Measurements from ENCODE around the gene INF2. TPM values are rescaled to one million over a fixed set of nuclear protein-coding genes. Genes with fewer than 3 reads are reported as not detected.

Gene INF2
- total and polyA plus RNA-seq, 2 experiments from 2014 or later: 36.7 to 75.5 TPM

DNA sequence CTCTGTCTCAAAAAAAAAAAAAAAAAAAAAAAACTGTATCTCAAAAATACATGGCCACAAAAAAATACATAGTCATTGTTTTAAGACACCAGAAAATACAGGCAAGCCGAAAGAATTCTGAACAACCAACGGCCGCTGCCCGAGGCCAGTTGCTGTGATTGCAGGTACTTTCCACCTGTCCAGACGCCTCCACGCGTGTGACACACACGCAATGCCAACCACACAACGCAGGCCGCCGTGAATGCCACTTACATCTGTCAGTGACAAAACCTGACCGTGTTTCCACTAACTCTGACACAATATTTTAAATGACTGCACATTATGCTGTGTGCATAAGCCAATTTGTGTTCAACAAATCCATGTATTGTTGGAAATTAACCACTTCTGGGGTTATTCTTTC, 22.4 kb upstream of the INF2 start:
- H3K4me2 ChIP-seq: no peak overlapping the region
- H3F3A ChIP-seq (replicated peaks; ENCODE audit: low read depth): no peaks in the 10 kb centered on the region
- Mint-ChIP-seq H3K4me3 (no peak overlapping the region), H3K9me3 (no peaks in the 10 kb centered on the region; the same call in 2 of the 3 replicates), H3K36me3 (ENCODE audit: low read depth) (no peaks in the 10 kb centered on the region), H3K27ac (no peak overlapping the region), H3K27me3 (ENCODE audit: insufficient read depth, low read depth, poor library complexity) (peaks cover 9% of the 10 kb centered on the region), H3K4me1 (peaks cover 11% of the 10 kb centered on the region)
- no peaks in the 10 kb centered on the region for H3K79me2 ChIP-seq (replicated peaks; ENCODE audit: insufficient read depth)
- no peak overlapping the region for H3K4me3 ChIP-seq
- no peak overlapping the region for H3K27ac ChIP-seq (ENCODE audit: low read depth)
- H3K4me1 ChIP-seq (ENCODE audit: insufficient read depth): peaks cover 10% of the 10 kb centered on the region; the same call in 1 of the 2 replicates
- DNase-seq (ENCODE audit: low spot score): no peak
- TF ChIP-seq CREB1 (CRISPR knock-in tag; IDR thresholded peaks at IDR 0.05; ENCODE audit: low read depth): no peak
- TF ChIP-seq POLR2AphosphoS5 (IDR thresholded peaks at IDR 0.05; ENCODE audit: low read depth): no peak
- TF ChIP-seq JUNB (IDR thresholded peaks at IDR 0.05; ENCODE audit: unreplicated experiment): no peak
- no peak for TF ChIP-seq ZNF462 (CRISPR knock-in tag; IDR thresholded peaks at IDR 0.05)
- TF ChIP-seq EZH2 (IDR thresholded peaks at IDR 0.05; ENCODE audit: low read depth, unreplicated experiment): no peak
- TF ChIP-seq, protein P1, sequence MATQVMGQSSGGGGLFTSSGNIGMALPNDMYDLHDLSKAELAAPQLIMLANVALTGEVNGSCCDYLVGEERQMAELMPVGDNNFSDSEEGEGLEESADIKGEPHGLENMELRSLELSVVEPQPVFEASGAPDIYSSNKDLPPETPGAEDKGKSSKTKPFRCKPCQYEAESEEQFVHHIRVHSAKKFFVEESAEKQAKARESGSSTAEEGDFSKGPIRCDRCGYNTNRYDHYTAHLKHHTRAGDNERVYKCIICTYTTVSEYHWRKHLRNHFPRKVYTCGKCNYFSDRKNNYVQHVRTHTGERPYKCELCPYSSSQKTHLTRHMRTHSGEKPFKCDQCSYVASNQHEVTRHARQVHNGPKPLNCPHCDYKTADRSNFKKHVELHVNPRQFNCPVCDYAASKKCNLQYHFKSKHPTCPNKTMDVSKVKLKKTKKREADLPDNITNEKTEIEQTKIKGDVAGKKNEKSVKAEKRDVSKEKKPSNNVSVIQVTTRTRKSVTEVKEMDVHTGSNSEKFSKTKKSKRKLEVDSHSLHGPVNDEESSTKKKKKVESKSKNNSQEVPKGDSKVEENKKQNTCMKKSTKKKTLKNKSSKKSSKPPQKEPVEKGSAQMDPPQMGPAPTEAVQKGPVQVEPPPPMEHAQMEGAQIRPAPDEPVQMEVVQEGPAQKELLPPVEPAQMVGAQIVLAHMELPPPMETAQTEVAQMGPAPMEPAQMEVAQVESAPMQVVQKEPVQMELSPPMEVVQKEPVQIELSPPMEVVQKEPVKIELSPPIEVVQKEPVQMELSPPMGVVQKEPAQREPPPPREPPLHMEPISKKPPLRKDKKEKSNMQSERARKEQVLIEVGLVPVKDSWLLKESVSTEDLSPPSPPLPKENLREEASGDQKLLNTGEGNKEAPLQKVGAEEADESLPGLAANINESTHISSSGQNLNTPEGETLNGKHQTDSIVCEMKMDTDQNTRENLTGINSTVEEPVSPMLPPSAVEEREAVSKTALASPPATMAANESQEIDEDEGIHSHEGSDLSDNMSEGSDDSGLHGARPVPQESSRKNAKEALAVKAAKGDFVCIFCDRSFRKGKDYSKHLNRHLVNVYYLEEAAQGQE (IDR thresholded peaks at IDR 0.05; ENCODE audit: unreplicated experiment): no peak
- no peaks in the 10 kb centered on the region for H4K20me1 ChIP-seq (replicated peaks; ENCODE audit: insufficient read depth)
- H3K27me3 ChIP-seq (ENCODE audit: insufficient read depth): no peaks in the 10 kb centered on the region
- H3K9me2 ChIP-seq (ENCODE audit: insufficient read depth): no peaks in the 10 kb centered on the region
- no peak for ATAC-seq
- no peak overlapping the region for H2AFZ ChIP-seq
- H3K36me3 ChIP-seq (ENCODE audit: insufficient read depth): no peaks in the 10 kb centered on the region
